HEK293 (cell line): ENCODE data around the gene PDP2.

Experiments used
- CTCF ChIA-PET: fragments of 350-600 bp; formaldehyde crosslinking; extraction: SDS; loops from one replicate; lab custom pipeline; 2021; ENCODE audit warnings: antibody characterized with exemption; lab: Yijun Ruan, JAX
- POLR2A ChIA-PET: fragments of 300-600 bp; formaldehyde crosslinking; extraction: SDS; loops from one replicate; lab custom pipeline; 2020; ENCODE audit warnings: antibody characterized with exemption, inconsistent platforms; lab: Yijun Ruan, JAX
- H3K27ac ChIP-seq: fragments of 200-500 bp; sonication (Bioruptor generic); 2 replicates; pipeline ENCODE4 v1.5.1; 2014; ENCODE audit warnings: low read depth, low read length, control low read depth, inconsistent platforms; ENCODE audit errors: extremely low read depth
- H3K36me3 ChIP-seq, 2 experiments: fragments of 200-500 bp in 1 of 2; sonication (Bioruptor generic) in 1 of 2; 1 replicate in 1 of 2; 2 replicates in 1 of 2; pipeline ENCODE4 v1.5.1; 2014 to 2017; ENCODE audit warnings: inconsistent platforms in 2 of 2, low read length in 2 of 2; ENCODE audit not compliant: control insufficient read depth in 2 of 2, insufficient read depth in 1 of 2
- H3K4me1 ChIP-seq: fragments of 200-500 bp; sonication (Bioruptor generic); 2 replicates; pipeline ENCODE4 v1.5.1; 2014; ENCODE audit warnings: mild to moderate bottlenecking, low read length, inconsistent platforms; ENCODE audit not compliant: control insufficient read depth, insufficient read depth
- H3K4me3 ChIP-seq: 2 replicates; pipeline ENCODE4 v1.5.1; 2011; ENCODE audit warnings: low read depth, mild to moderate bottlenecking, control low read depth, low read length, moderate library complexity
- H3K9me3 ChIP-seq: fragments of 200-500 bp; sonication (Bioruptor generic); 2 replicates; pipeline ENCODE4 v1.5.1; 2014; ENCODE audit warnings: low read depth, low read length, inconsistent platforms; ENCODE audit not compliant: control insufficient read depth, insufficient read depth
- CTCF ChIP-seq: fragments of 450-650 bp; formaldehyde crosslinking; IDR thresholded peaks from 2 replicates; pipeline ENCODE4 v1.5.1; 2016; ENCODE audit warnings: missing biosample characterization, missing genetic modification characterization
- ELK4 ChIP-seq: IDR thresholded peaks from 2 replicates; pipeline ENCODE4 v1.6.1; 2011; ENCODE audit warnings: mild to moderate bottlenecking, low read depth, low read length, borderline replicate concordance
- GFI1B ChIP-seq: fragments of 450-650 bp; formaldehyde crosslinking; IDR thresholded peaks from 2 replicates; pipeline ENCODE4 v1.5.1; 2016; ENCODE audit warnings: missing biosample characterization, missing genetic modification characterization
- KLF8 ChIP-seq: fragments of 450-650 bp; formaldehyde crosslinking; IDR thresholded peaks from 2 replicates; pipeline ENCODE4 v1.5.1; 2016; ENCODE audit warnings: missing biosample characterization, missing genetic modification characterization
- PRDM2 ChIP-seq: fragments of 450-650 bp; formaldehyde crosslinking; IDR thresholded peaks from 2 replicates; pipeline ENCODE4 v1.5.1; 2016; ENCODE audit warnings: missing biosample characterization, missing genetic modification characterization, borderline replicate concordance
- ZBTB20 ChIP-seq: fragments of 450-650 bp; formaldehyde crosslinking; IDR thresholded peaks from 2 replicates; pipeline ENCODE4 v1.5.1; 2016; ENCODE audit warnings: missing biosample characterization, missing genetic modification characterization
- ZFP69B ChIP-seq: fragments of 450-650 bp; formaldehyde crosslinking; IDR thresholded peaks from 2 replicates; pipeline ENCODE4 v1.5.1; 2016; ENCODE audit warnings: missing biosample characterization, missing genetic modification characterization
- ZNF280C ChIP-seq: fragments of 450-650 bp; formaldehyde crosslinking; IDR thresholded peaks from 2 replicates; pipeline ENCODE4 v1.5.1; 2016; ENCODE audit warnings: missing biosample characterization, missing genetic modification characterization
- ZNF324 ChIP-seq: fragments of 450-650 bp; formaldehyde crosslinking; IDR thresholded peaks from 2 replicates; pipeline ENCODE4 v1.5.1; 2016; ENCODE audit warnings: missing biosample characterization, missing genetic modification characterization
- ZNF335 ChIP-seq: fragments of 450-650 bp; formaldehyde crosslinking; conservative IDR thresholded peaks from 2 replicates; pipeline ENCODE4 v1.5.1; 2016; ENCODE audit warnings: missing biosample characterization, missing genetic modification characterization
- ZNF350 ChIP-seq: fragments of 450-650 bp; formaldehyde crosslinking; IDR thresholded peaks from 2 replicates; pipeline ENCODE4 v1.5.0; 2017; ENCODE audit warnings: missing biosample characterization, mild to moderate bottlenecking, missing genetic modification characterization
- ZNF398 ChIP-seq: fragments of 450-650 bp; formaldehyde crosslinking; IDR thresholded peaks from 2 replicates; pipeline ENCODE4 v1.5.1; 2017; ENCODE audit warnings: missing biosample characterization, missing genetic modification characterization
- ZNF521 ChIP-seq: fragments of 450-650 bp; formaldehyde crosslinking; IDR thresholded peaks from 2 replicates; pipeline ENCODE4 v1.5.1; 2017; ENCODE audit warnings: missing biosample characterization, mild to moderate bottlenecking, missing genetic modification characterization
- ZNF529 ChIP-seq: fragments of 450-650 bp; formaldehyde crosslinking; IDR thresholded peaks from 2 replicates; pipeline ENCODE4 v1.5.1; 2017; ENCODE audit warnings: missing genetic modification characterization, missing biosample characterization; ENCODE audit not compliant: insufficient replicate concordance
- ZNF548 ChIP-seq: fragments of 450-650 bp; formaldehyde crosslinking; IDR thresholded peaks from 2 replicates; pipeline ENCODE4 v1.5.1; 2016; ENCODE audit warnings: missing biosample characterization, missing genetic modification characterization
- ZNF555 ChIP-seq: fragments of 450-650 bp; formaldehyde crosslinking; conservative IDR thresholded peaks from 2 replicates; pipeline ENCODE4 v1.5.1; 2017; ENCODE audit warnings: missing biosample characterization, mild to moderate bottlenecking, missing genetic modification characterization, inconsistent platforms
- ZNF558 ChIP-seq: fragments of 450-650 bp; formaldehyde crosslinking; IDR thresholded peaks from 2 replicates; pipeline ENCODE4 v1.5.1; 2016; ENCODE audit warnings: missing biosample characterization, missing genetic modification characterization
- ZNF585B ChIP-seq: fragments of 450-650 bp; formaldehyde crosslinking; IDR thresholded peaks from 2 replicates; pipeline ENCODE4 v1.5.1; 2016; ENCODE audit warnings: missing biosample characterization, missing genetic modification characterization
- ZNF624 ChIP-seq: fragments of 450-650 bp; formaldehyde crosslinking; IDR thresholded peaks from 2 replicates; pipeline ENCODE4 v1.5.1; 2017; ENCODE audit warnings: missing biosample characterization, missing genetic modification characterization
- ZNF654 ChIP-seq: fragments of 450-650 bp; formaldehyde crosslinking; IDR thresholded peaks from 2 replicates; pipeline ENCODE4 v1.5.1; 2016; ENCODE audit warnings: low read depth, missing biosample characterization, missing genetic modification characterization
- ZSCAN4 ChIP-seq: fragments of 450-650 bp; formaldehyde crosslinking; IDR thresholded peaks from 2 replicates; pipeline ENCODE4 v1.5.1; 2017; ENCODE audit warnings: missing biosample characterization, missing genetic modification characterization
- ZXDB ChIP-seq: fragments of 450-650 bp; formaldehyde crosslinking; IDR thresholded peaks from 2 replicates; pipeline ENCODE4 v1.5.1; 2016; ENCODE audit warnings: missing biosample characterization, missing genetic modification characterization

Gene PDP2

GRCh38 chr16:66899945-66900710 is 19.8 kb downstream of the PDP2 start:
- CTCF ChIA-PET = interaction anchor here (0.5 to 17.9 kb wide), 7 partner anchors 9 to 46 kb away, joined by 3 to 268 read pairs (median 3); partner anchors contain the start of genes CDH16 and RRAD
- H3K9me3 ChIP-seq = no peaks in the 10 kb centered on the region
- H3K36me3 ChIP-seq = no peaks in the 10 kb centered on the region
- H3K4me3 ChIP-seq = no peak overlapping the region
- peaks cover 11% of the 10 kb centered on the region for H3K4me1 ChIP-seq
- H3K27ac ChIP-seq = peak overlapping the region; percentile 20; the same call in 1 of the 2 replicates
- POLR2A ChIA-PET = interaction anchor here (1.3 to 2.0 kb wide), 3 partner anchors 19 to 43 kb away, joined by 5 to 8 read pairs (median 8); partner anchors contain the start of genes CIAO2B and PDP2
- 0 out of 2 replicates have a peak, but pooled peaks have one; percentile 32 for TF ChIP-seq ZNF324 (tag by site-specific recombination)
- TF ChIP-seq ZFP69B (tag by site-specific recombination) = no peak
- TF ChIP-seq ZNF350 = no peak
- TF ChIP-seq ZNF335 (tag by site-specific recombination) = peak; percentile 54
- TF ChIP-seq ZNF585B (tag by site-specific recombination) = no peak
- no peak for TF ChIP-seq ELK4
- TF ChIP-seq ZNF548 = no peak
- no peak for TF ChIP-seq ZNF555 (tag by site-specific recombination)
- TF ChIP-seq GFI1B (tag by site-specific recombination) = no peak
- TF ChIP-seq ZSCAN4 (tag by site-specific recombination) = 0 out of 2 replicates have a peak, but pooled peaks have one; percentile 20
- TF ChIP-seq PRDM2 (tag by site-specific recombination) = no peak
- TF ChIP-seq ZXDB (tag by site-specific recombination) = peak; percentile 54; the same call in 1 of the 2 replicates
- no peak for TF ChIP-seq ZNF624 (tag by site-specific recombination)
- no peak for TF ChIP-seq ZNF558 (tag by site-specific recombination)
- peak; percentile 51; the same call in 1 of the 2 replicates for TF ChIP-seq KLF8 (tag by site-specific recombination)
- no peak for TF ChIP-seq ZNF280C
- TF ChIP-seq ZNF529 (tag by site-specific recombination) = no peak
- TF ChIP-seq ZNF654 (tag by site-specific recombination) = no peak
- no peak for TF ChIP-seq ZNF521
- no peak for TF ChIP-seq CTCF (tag by site-specific recombination)
- peak; percentile 91 for TF ChIP-seq ZNF398 (tag by site-specific recombination)
- TF ChIP-seq ZBTB20 (tag by site-specific recombination) = peak; percentile 10; the same call in 1 of the 2 replicates
